Adrenal gland (tissue), 5 donors: ENCODE data around the gene CTRB1.

Source experiments
- CTCF ChIP-seq, 6 experiments: fragments of 450-650 bp in 4 of 6; fragments of 200-600 bp in 2 of 6; sonication (generic) in 1 of 6; IDR thresholded peaks; 1 replicate in 5 of 6; 2 replicates in 1 of 6; pipeline versions ENCODE4 v1.5.1 to v1.8.0; 2016 to 2021; ENCODE audit warnings: antibody characterized with exemption in 6 of 6, mild to moderate bottlenecking in 2 of 6, moderate library complexity in 1 of 6
- POLR2A ChIP-seq, 2 donors: fragments of 450-650 bp; IDR thresholded peaks; one replicate each; pipeline ENCODE4 v1.6.1; 2017; ENCODE audit warnings: antibody characterized with exemption in 2 of 2, mild to moderate bottlenecking in 2 of 2, moderate library complexity in 1 of 2
- donor health status: DM: no; HTN: no; CAD: no.

GRCh38 chr16:75227361-75228142, 8.8 kb downstream of the CTRB1 start:
- no peak for TF ChIP-seq CTCF (IDR thresholded peaks at IDR 0.05)
- no peak for TF ChIP-seq POLR2A (IDR thresholded peaks at IDR 0.05)
